Neural cell (in vitro differentiated cells): ENCODE data around the gene CACNA2D4. TPM values are rescaled to one million over a fixed set of nuclear protein-coding genes. Genes with fewer than 3 reads are reported as not detected.

ENCODE experiments used
- H2AFZ ChIP-seq: fragments of 200-600, 300-800 bp; sonication (generic), shearing (Covaris generic); 2 replicates; pipeline ENCODE4 v1.6.0; 2014; ENCODE audit warnings: low read depth, mild to moderate bottlenecking, antibody characterized with exemption, low read length, moderate library complexity
- H3F3A ChIP-seq: fragments of 200-600 bp; shearing (Covaris generic); 2 replicates; pipeline ENCODE4 v1.6.1; 2016; ENCODE audit warnings: mild to moderate bottlenecking, moderate library complexity, mixed read lengths, antibody characterized with exemption, low read length; ENCODE audit not compliant: insufficient read depth, poor library complexity, severe bottlenecking
- H3K27ac ChIP-seq: fragments of 200-600, 300-800 bp; sonication (generic), shearing (Covaris generic); 2 replicates; pipeline ENCODE4 v1.5.1; 2014; ENCODE audit warnings: mild to moderate bottlenecking, low read length, moderate library complexity
- H3K27me3 ChIP-seq: fragments of 300-800, 200-600 bp; sonication (generic), shearing (Covaris generic); 2 replicates; pipeline ENCODE4 v1.6.0; 2014; ENCODE audit warnings: mild to moderate bottlenecking, low read depth, low read length, moderate library complexity; ENCODE audit not compliant: insufficient read depth
- H3K36me3 ChIP-seq: fragments of 300-800, 200-600 bp; sonication (generic), shearing (Covaris generic); 2 replicates; pipeline ENCODE4 v1.5.1; 2014; ENCODE audit warnings: mild to moderate bottlenecking, antibody characterized with exemption, low read length, moderate library complexity; ENCODE audit not compliant: insufficient read depth
- H3K4me2 ChIP-seq: fragments of 300-800, 200-600 bp; sonication (generic), shearing (Covaris generic); 2 replicates; pipeline ENCODE4 v1.6.0; 2014; ENCODE audit warnings: mild to moderate bottlenecking, low read length
- H3K4me3 ChIP-seq: fragments of 300-800, 200-600 bp; sonication (generic), shearing (Covaris generic); 2 replicates; pipeline ENCODE4 v1.5.1; 2014; ENCODE audit warnings: mild to moderate bottlenecking, low read length, moderate library complexity
- H3K79me2 ChIP-seq: fragments of 200-600 bp; shearing (Covaris generic); replicated peaks from 2 replicates; pipeline ENCODE4 v1.6.0; 2014; ENCODE audit warnings: mild to moderate bottlenecking, low read length, moderate library complexity; ENCODE audit not compliant: insufficient read depth
- H3K9ac ChIP-seq: fragments of 300-800, 200-600 bp; sonication (generic), shearing (Covaris generic); 2 replicates; pipeline ENCODE4 v1.6.1; 2016; ENCODE audit warnings: mild to moderate bottlenecking, low read length, mixed read lengths
- H3K9me2 ChIP-seq: fragments of 200-600 bp; shearing (Covaris generic); 2 replicates; pipeline ENCODE4 v1.6.1; 2016; ENCODE audit warnings: mild to moderate bottlenecking, low read length, mixed read lengths; ENCODE audit not compliant: insufficient read depth
- H3K9me3 ChIP-seq: fragments of 200-600, 300-800 bp; sonication (generic), shearing (Covaris generic); 2 replicates; pipeline ENCODE4 v1.6.1; 2016; ENCODE audit warnings: mild to moderate bottlenecking, mixed run types, low read length, moderate library complexity, mixed read lengths
- H4K20me1 ChIP-seq: fragments of 200-600 bp; shearing (Covaris generic); 2 replicates; pipeline ENCODE4 v1.6.1; 2016; ENCODE audit warnings: mild to moderate bottlenecking, mixed run types; ENCODE audit not compliant: insufficient read depth
- CTCF ChIP-seq: fragments of 450-650 bp; IDR thresholded peaks from 2 replicates; pipeline ENCODE4 v1.5.1; 2014; ENCODE audit warnings: antibody characterized with exemption, mild to moderate bottlenecking, moderate library complexity; ENCODE audit not compliant: poor library complexity, severe bottlenecking
- EP300 ChIP-seq: fragments of 450-650 bp; conservative IDR thresholded peaks from 2 replicates; pipeline ENCODE4 v1.6.1; 2014; ENCODE audit warnings: antibody characterized with exemption, mild to moderate bottlenecking, moderate library complexity; ENCODE audit not compliant: poor library complexity, severe bottlenecking
- EZH2 ChIP-seq: fragments of 200-600, 300-800 bp; shearing (Covaris generic), sonication (generic); IDR thresholded peaks from 2 replicates; pipeline ENCODE4 v1.6.1; 2014; ENCODE audit warnings: antibody characterized with exemption, low read length, borderline replicate concordance, mild to moderate bottlenecking; ENCODE audit not compliant: insufficient read depth, poor library complexity, severe bottlenecking
- MXI1 ChIP-seq: fragments of 450-650 bp; conservative IDR thresholded peaks from 2 replicates; pipeline ENCODE4 v1.6.1; 2014; ENCODE audit warnings: antibody characterized with exemption, mild to moderate bottlenecking; ENCODE audit not compliant: poor library complexity, severe bottlenecking
- POLR2AphosphoS5 ChIP-seq: IDR thresholded peaks from 2 replicates; pipeline ENCODE4 v1.6.1; 2012
- RAD21 ChIP-seq: fragments of 450-650 bp; conservative IDR thresholded peaks from 2 replicates; pipeline ENCODE4 v1.6.1; 2014; ENCODE audit warnings: antibody characterized with exemption, mild to moderate bottlenecking, moderate library complexity
- REST ChIP-seq: IDR thresholded peaks from 2 replicates; pipeline ENCODE4 v1.6.1; 2012; ENCODE audit warnings: borderline replicate concordance
- SMC3 ChIP-seq: fragments of 450-650 bp; conservative IDR thresholded peaks from 2 replicates; pipeline ENCODE4 v1.6.1; 2014; ENCODE audit warnings: antibody characterized with exemption, mild to moderate bottlenecking, moderate library complexity; ENCODE audit not compliant: poor library complexity
- TAF1 ChIP-seq: IDR thresholded peaks from 2 replicates; pipeline ENCODE4 v1.6.1; 2012; ENCODE audit warnings: low read depth
- polyA plus RNA-seq: library from polyadenylated mRNA; depleted of rRNA; stranded (reverse); fragments of >200 nt; gene quantifications from 2 replicates; pipeline ENCODE4 v1.2.3, GENCODE V29; 2014

CACNA2D4 gene
- polyA plus RNA-seq, 1 donor from 2014 or later, result not detected

GRCh38 chr12:1956716-1957115 lies 38.3 kb upstream of the CACNA2D4 start:
- Histone ChIP-seq H3K9me2 (no peaks in the 10 kb centered on the region), H3K27ac (no peak overlapping the region), H3K79me2 (no peaks in the 10 kb centered on the region), H3F3A (no peaks in the 10 kb centered on the region), H3K4me2 (no peak overlapping the region), H3K4me3 (no peak overlapping the region), H3K9ac (no peak overlapping the region), H4K20me1 (no peaks in the 10 kb centered on the region), H3K9me3 (no peaks in the 10 kb centered on the region), H3K27me3 (no peaks in the 10 kb centered on the region), H2AFZ (no peak overlapping the region), H3K36me3 (peaks cover 4% of the 10 kb centered on the region)
- no peak for TF ChIP-seq REST
- TF ChIP-seq POLR2AphosphoS5, result no peak
- TF ChIP-seq MXI1, result no peak
- no peak for TF ChIP-seq TAF1

- H4K20me1 ChIP-seq, result no peaks in the 10 kb centered on the region
- no peak overlapping the region for H3K9ac ChIP-seq
These were observed 31.5 kb upstream of the CACNA2D4 start for GRCh38 chr12:1949771-1950470.

More at GRCh38 chr12:1949771-1950470, 31.5 kb upstream of the CACNA2D4 start:
- Histone ChIP-seq H2AFZ (no peak overlapping the region), H3F3A (no peaks in the 10 kb centered on the region), H3K79me2 (no peaks in the 10 kb centered on the region), H3K27me3 (no peaks in the 10 kb centered on the region), H3K9me2 (no peaks in the 10 kb centered on the region), H3K9me3 (no peaks in the 10 kb centered on the region), H3K36me3 (peaks cover 8% of the 10 kb centered on the region), H3K27ac (no peak overlapping the region), H3K4me2 (no peak overlapping the region), H3K4me3 (no peak overlapping the region)
- TF ChIP-seq SMC3 (no peak), EP300 (no peak), RAD21 (no peak), MXI1 (no peak), CTCF (no peak), REST (no peak), EZH2 (no peak), TAF1 (no peak), POLR2AphosphoS5 (no peak)
